NAMALWA (cell line): ENCODE data around the gene TAGLN.

Experiments used
- DNase-seq: peaks from one replicate; pipeline ENCODE4 v3.0.0-alpha.2; 2015; ENCODE audit warnings: low spot score

Gene TAGLN

DNA sequence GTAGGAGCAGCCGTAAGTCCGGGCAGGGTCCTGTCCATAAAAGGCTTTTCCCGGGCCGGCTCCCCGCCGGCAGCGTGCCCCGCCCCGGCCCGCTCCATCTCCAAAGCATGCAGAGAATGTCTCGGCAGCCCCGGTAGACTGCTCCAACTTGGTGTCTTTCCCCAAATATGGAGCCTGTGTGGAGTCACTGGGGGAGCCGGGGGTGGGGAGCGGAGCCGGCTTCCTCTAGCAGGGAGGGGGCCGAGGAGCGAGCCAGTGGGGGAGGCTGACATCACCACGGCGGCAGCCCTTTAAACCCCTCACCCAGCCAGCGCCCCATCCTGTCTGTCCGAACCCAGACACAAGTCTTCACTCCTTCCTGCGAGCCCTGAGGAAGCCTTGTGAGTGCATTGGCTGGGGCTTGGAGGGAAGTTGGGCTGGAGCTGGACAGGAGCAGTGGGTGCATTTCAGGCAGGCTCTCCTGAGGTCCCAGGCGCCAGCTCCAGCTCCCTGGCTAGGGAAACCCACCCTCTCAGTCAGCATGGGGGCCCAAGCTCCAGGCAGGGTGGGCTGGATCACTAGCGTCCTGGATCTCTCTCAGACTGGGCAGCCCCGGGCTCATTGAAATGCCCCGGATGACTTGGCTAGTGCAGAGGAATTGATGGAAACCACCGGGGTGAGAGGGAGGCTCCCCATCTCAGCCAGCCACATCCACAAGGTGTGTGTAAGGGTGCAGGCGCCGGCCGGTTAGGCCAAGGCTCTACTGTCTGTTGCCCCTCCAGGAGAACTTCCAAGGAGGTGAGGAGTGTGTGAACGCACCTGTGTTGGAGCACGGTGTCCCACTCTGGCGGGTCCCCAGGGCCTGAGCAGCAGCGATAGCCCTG lies at the start of gene TAGLN:
Gene TAGLN, plus strand, starts transcription at position 318 of the 863 bp plus-strand sequence. CDS start 3,644 bp downstream, outside the sequence.
- no peak for DNase-seq

GRCh38 chr11:117152066-117152465 lies 47.1 kb upstream of the TAGLN start:
- DNase-seq: no peak

DNA sequence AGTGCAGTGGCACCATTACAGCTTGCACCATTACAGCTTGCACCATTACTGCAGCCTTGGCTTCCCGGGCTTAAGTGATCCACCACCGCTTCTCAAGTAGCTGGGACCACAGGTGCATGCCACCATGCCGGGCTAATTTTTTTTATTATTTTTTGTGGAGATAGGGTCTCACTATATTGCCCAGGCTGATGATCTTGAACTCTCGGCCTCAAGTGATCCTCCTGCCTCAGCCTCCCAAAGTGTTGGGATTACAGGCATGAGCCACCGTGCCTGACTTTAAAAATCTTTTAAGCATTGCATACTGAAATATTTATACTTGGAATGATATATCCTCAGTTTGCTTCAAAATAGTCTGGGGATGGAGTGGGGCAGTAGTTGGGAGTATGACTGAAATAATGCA lies 44.7 kb upstream of the TAGLN start:
- DNase-seq: no peak

DNA sequence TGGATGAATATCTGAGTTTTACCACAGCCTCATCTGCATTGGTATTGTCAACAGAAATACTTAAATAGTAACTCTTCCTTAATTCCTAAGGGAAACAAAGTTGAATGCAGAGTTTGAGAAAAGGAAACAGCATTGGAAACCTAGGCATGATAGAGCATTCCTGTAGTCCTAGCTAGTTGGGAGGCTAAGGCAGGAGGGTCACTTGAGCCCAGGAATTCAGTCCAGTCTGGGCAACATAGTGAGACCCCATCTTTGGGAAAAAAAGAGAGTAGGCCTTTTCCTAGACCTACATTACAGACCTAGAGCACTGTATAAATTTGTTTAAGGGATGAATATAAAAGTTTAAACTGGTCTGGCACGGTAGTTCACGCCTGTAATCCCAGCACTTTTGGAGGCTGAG lies 41.7 kb upstream of the TAGLN start:
- DNase-seq: no peak

DNA sequence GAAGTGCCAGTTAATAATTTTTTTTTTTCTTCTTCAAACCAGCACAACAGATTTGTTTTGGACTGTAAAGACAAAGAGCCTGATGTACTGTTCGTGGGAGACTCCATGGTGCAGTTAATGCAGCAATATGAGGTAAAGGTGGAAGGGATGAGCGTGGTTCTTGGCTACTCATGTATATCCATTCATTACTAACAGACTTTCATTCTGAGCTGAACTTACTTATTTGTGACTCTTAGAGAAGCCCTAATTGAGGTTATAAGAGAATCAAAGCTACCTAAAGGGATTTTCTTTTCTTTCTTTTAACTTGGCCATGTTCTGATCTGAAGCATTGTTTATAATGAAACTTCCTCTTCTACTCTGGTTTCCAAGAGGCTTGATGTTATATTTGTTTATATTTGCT lies 39.3 kb upstream of the TAGLN start:
- no peak for DNase-seq

DNA sequence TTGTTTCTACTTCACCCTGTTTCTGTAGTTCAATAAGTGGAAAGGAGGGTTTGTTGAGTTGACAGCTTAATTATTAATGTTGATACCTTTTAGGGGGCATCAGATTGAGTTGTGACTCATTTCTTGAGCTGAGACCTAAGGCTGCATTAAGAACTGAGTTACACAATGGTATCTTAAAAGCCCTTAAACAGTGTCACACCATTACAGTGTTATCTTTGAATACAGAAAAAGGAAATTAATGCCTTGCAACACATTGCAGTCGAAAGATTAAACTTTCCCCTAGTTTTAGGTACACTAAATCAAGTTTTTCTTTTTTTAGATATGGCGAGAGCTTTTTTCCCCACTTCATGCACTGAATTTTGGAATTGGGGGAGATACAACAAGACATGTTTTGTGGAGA lies 38.3 kb upstream of the TAGLN start:
- DNase-seq: no peak

- DNase-seq: no peak
Observed at GRCh38 chr11:117166491-117166890, 32.7 kb upstream of the TAGLN start.

GRCh38 chr11:117169736-117170135 lies 29.4 kb upstream of the TAGLN start:
- no peak for DNase-seq

DNA sequence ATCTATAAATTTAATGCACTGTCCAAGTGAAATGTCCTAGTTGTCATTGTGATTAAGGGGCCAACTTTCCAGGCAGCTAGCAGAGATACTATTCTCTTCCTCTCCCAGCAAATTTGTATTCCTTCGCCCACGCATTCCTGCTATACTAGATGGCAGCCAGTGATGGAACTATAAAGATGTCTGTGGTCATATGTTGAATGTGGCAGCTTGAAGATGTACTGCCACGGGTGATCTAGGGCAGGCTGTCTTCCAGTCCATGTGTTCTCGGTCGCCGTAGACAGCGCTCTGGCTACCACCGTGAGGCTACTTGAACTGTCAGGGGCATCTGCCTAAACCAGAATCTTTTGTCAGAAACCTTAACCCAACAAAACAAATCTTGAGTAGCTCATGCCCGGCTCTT lies 29.0 kb upstream of the TAGLN start:
- no peak for DNase-seq

GRCh38 chr11:117171007-117171403 lies 28.2 kb upstream of the TAGLN start:
- DNase-seq: no peak

GRCh38 chr11:117171404-117172061 lies 27.6 kb upstream of the TAGLN start:
- no peak for DNase-seq

DNA sequence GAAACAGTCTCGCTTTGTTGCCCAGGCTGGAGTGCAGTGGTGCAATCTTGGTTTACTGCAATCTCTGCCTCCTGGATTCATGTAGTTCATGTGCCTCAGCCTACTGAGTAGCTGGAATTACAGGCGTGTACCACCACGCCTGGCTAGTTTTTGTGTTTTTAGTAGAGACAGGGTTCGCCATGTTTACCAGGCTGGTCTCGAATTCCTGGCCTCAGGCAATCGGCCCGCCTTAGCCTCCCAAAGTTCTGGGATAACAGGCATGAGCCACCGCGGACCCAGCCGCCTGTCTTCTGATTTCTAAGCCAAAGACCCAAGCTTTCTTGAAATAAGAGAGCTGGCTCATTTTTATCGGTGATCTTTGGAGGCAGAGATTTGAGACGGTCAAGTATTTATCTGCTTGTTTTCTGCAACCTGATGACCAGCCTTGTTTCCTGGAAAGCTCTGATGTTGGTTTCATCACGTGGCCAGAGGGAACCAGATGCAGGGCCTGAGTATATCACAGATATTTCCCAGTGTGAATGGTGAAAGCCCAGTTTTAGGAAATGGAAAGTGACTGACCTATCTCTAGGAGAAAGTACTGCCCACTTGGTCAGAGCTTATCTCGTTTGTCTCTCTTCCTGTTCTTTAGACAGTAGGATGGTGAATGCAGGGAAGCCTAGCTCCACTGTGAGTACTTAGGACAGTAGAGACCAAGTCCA lies 26.3 kb upstream of the TAGLN start:
- no peak for DNase-seq

DNA sequence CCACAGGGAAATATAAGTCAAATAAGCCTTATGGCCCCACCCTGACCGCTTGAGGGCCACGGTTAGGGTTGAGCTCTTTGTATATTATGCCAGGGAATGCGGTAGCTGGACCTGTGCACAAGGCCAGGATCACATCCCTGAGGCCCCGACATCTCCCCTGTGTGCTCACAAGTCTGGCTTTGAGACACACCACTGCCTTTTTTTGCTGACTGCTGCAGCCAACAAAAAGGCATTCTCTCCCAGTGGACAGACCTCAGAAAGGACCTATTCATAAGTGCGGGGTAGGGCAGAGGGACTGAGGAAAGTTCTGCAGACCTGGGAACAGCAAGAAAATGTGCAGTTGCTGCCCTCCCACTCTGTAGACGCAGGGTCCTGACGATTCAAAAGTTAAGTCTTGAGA lies 24.1 kb upstream of the TAGLN start:
- no peak for DNase-seq

DNA sequence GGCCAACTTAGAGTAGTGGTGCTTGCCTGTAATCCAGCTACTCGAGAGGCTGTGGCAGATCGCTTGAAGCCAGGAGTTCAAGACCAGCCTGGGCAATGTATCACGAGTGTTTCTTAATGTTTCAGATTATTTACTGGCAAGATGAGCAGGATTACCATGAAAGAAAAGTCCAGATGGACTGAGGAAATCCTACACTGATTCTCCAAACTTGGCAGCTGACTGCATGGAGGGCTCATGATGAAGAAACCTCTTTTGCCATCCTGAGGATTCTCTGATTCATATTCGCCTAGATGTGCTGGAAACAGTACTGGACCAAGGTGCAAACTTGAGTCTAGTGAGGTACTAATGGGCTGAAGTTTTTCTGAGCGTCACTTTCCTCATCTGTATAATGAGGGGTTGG lies 23.4 kb upstream of the TAGLN start:
- DNase-seq: no peak

- DNase-seq: no peak
Observed at GRCh38 chr11:117176186-117176585, 23.0 kb upstream of the TAGLN start.

GRCh38 chr11:117177534-117178209 lies 21.5 kb upstream of the TAGLN start:
- DNase-seq: no peak

GRCh38 chr11:117178210-117179034 lies 20.7 kb upstream of the TAGLN start, which contains the start of gene SIDT2:
TSS of gene SIDT2 (plus strand) at chr11:117178743. CDS start at chr11:117179264, 521 bp downstream.
- peak; percentile 95 for DNase-seq

DNA sequence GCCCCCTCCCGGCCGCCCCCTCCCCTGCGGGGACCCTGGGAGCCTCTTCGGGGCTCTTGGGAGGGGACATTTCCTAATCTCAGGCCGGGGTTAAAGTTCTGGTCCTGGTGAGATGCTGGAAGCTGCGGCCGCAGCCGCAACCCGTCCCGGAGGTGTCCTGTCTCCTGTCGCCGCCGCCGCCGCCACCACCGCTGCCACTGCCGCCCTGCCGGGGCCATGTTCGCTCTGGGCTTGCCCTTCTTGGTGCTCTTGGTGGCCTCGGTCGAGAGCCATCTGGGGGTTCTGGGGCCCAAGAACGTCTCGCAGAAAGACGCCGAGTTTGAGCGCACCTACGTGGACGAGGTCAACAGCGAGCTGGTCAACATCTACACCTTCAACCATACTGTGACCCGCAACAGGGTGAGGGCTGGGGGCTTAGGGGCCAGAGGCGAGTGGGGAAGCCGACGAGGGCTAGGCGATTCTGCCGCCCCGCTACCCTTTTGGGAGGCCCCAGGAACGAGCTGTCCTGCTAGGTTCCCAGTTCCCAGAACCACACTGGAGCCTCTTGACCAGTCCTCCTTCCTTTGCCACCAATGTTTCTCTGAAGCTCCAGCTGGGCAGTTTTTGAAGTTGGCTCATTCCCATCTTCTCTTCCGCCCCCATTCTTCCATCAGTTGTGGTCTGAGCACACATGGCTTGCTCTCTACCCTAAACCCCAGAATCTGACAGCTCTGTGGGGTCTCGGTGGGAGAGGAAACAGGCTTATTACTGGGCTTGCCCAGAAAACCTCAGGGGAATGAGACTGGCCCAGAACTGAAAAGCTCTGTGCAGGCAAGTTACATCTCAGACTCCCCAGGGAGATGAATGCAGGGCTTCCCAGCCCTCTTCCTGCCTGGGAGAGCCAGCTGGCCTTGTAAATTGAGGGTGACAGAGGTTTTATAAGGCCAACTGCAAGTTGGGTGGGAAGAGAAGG lies 19.8 kb upstream of the TAGLN start:
- DNase-seq: peak; percentile 77

DNA sequence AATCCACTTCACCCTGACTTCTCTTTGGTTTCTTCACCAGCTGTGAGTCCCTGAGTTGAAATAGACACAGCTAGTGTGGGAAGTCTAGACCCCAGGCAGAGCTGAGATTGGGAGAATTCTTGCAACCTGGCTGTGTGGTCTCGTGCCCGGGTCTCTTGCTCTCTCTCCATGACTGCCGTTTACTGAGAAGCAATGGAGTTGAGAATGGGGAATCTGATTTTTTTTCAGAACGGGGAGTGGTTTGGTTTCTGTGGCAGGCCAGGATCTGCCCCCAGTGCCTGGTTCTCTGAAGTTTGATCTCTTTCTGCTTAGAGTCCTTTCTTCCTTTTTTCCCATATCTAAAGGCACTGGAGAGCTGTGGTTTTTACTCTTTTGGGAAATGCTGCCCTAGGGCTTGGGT lies 19.1 kb upstream of the TAGLN start:
- DNase-seq: no peak
